HG02943 (cell line): Measurements from ENCODE around the gene FSTL4.

Source experiments
- ATAC-seq: cut with Tn5 transposase; IDR thresholded peaks from one replicate; pipeline ENCODE4 v1.9.1; 2021; ENCODE audit warnings: mild to moderate bottlenecking, low read depth, moderate library complexity; ENCODE audit not compliant: unreplicated experiment

The FSTL4 gene

GRCh38 chr5:133286483-133286882, 325.9 kb downstream of the FSTL4 start:
- ATAC-seq = no peak

GRCh38 chr5:133285583-133286021, 326.7 kb downstream of the FSTL4 start:
- no peak for ATAC-seq

DNA sequence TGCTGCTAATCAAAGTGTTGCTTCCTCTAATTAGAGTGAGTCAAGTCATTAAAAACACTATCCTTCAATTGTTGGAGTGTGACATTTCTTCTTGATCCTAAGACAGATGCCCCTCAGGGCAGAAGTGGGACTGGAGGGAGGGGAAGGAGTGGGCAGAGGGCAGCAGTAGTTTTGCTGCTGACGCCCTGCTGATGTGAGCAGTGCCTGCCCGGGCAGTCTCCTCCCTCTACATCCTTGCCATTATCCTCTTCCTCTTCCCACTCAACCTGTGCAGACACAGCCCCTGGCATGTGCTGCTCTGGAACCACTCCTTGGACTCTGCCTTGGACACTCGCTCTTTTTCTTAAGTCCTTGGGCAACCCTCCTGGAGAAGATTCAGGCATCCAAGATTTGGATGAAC, 328.0 kb downstream of the FSTL4 start:
- no peak for ATAC-seq

- no peak for ATAC-seq
Measured at GRCh38 chr5:133278317-133278716, 334.0 kb downstream of the FSTL4 start.

DNA sequence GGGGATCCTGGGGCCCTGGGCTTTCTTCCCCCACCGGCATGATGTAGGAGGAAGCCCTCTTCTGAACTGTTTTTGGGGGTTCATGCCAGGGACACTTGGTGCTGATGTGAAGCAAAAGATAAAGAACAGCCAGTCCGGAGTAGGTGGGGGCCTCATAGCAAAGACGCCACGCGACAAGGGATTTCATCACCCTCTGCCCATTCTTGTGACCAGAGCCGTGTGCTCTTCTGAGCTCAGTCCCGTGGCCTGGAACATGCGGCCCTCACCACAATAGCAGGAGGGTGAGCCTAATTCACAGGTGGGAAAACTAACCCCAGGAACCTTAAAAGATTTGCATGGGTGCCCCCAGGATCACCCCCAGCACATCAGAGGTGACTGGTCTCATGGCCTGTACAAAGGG, 334.6 kb downstream of the FSTL4 start:
- ATAC-seq = no peak

GRCh38 chr5:133276171-133276570, 336.2 kb downstream of the FSTL4 start:
- no peak for ATAC-seq

DNA sequence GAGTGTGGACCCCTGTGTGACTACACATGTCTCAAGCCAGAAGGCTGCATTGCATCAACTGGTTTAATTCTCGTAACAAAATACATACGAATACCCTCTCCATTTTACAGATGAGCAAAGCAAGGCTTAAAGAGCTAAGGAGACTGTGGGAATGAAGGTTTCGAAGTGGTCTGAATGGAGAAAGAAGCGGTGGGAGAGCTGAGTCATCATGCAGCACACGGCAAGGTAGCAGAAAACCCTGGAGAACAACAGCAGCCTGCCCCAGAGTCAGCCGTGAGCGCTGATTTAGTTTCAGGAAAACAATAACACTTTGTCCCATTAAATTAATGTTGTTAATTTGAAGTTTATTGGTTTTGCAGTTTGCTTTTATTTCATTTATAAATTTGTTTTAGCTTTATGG, 336.7 kb downstream of the FSTL4 start:
- no peak for ATAC-seq

GRCh38 chr5:133274597-133274935, 337.8 kb downstream of the FSTL4 start:
- no peak for ATAC-seq

DNA sequence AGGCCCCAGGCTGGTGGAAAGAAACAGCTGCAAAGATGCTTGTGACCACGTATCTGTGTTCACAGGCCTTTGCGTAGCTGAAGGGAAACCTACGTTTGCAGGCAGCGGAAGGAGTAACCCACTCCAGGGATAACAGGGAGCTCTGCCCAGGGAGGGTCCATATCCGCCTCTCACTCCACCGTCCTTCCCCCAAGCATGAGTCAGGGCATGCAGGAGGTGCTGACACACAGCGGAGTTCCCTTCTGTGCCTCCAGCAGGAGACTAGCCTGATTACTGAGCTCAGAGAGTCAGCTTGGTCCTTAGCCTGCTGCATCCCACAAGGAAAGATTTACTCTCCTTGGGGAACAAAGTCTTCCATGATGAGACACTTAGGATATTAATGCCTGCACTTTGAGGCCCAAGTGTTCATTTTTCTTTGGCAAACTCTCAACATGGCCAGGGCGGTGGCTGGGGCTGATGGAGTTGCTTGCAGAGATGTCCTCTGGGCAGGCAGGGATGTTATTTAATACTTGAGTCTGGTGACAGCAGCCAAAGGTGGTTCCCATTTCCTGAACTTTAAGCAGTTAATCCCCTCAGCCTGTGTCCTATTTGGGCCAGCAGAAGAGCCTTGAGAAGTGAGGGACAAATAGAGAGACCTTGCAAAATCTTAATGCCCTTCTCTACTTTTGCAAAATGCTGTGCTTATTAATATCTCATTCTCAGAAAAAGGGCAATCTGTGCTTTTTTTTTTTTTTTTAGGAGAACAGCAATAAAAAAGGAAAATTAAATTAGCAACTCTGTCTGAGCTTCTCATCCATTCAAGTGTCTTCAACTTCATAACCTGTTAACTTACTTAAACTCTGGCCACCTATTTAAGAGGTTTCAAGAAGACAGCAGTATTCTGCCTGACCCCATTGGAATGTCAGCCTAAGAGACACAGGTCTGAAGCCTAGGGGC, 338.4 kb downstream of the FSTL4 start:
- no peak for ATAC-seq

GRCh38 chr5:133272345-133272744, 340.0 kb downstream of the FSTL4 start:
- no peak for ATAC-seq

DNA sequence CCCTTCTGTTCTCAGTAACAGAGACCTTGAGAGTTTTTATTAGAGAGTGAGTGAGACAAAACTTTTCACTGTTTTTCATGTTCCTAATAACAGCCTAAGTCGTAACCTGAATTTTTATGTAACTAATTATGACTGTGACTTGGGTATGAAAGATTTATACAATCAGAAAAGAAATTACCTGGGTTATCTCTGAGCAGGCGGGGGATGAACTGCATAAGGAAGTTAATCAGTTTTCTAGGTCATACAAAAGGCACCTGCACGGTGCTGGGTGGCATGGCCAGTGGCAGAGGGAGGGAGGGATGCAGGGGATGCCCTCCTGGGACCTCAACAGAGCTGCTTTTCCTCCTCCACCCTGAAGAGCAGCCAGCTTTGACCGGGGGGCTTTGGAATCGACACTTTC, 340.7 kb downstream of the FSTL4 start:
- no peak for ATAC-seq

DNA sequence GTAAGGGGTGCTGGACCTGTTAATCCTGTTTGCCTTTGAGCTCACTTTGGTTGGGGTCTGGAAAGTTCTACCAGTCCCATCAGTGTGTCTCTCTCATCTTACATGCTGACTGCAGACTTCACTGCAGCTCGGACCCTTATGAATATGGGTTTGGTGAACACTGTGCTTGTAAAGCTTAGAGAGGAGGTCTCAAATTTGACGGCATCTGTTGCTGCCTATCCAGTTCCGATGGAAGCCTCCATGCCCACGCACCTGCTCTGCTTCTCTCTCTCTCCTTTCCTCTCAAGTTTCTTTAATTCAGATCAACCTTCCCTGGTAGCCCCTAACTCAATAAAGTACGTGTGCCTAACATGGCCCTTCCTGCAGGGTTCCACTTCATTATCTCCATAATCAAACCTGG, 342.6 kb downstream of the FSTL4 start:
- no peak for ATAC-seq

GRCh38 chr5:133267601-133268000, 344.7 kb downstream of the FSTL4 start:
- ATAC-seq = no peak

GRCh38 chr5:133266966-133267365, 345.4 kb downstream of the FSTL4 start:
- no peak for ATAC-seq

- ATAC-seq = no peak
Measured at GRCh38 chr5:133266527-133266878, 345.8 kb downstream of the FSTL4 start.

DNA sequence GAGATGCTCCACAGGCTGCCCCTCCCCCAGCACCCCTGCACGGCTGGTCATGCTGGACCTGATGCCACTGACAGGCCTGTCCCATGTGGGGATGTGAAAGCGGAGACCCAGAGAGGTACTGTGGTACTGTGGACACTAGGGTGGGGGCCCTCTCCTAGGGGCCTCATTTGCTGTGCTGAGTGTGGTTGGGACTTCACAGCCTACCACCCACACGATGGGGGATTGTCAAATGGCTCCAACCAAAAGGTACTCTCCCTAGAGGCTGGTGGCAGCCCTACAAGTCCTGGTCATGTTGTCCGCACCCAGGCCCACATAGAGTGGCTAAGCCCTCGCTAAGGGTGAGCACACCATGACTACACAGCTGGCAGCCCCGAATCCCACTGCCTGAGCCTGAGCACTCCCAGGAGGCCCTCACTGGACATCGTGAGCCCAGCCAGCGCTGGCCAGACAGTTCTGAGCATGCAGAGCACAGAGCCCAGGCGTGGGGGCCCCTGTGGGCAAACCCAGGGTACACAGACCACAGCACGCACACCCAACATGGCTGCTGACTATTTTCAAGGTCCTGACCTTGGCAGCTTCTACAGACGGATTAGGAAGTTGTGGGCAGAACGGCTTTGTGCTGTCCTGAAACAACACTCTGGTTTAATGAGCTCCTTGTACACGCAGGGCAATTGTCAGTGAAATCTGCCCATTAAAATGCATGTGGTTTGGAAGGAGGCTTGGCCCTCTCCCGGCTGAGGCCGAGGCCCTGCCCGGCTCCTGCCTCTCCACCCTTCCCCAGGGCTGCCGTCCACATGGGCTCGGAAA, 346.4 kb downstream of the FSTL4 start:
- ATAC-seq = no peak

GRCh38 chr5:133265257-133265656, 347.1 kb downstream of the FSTL4 start:
- no peak for ATAC-seq

DNA sequence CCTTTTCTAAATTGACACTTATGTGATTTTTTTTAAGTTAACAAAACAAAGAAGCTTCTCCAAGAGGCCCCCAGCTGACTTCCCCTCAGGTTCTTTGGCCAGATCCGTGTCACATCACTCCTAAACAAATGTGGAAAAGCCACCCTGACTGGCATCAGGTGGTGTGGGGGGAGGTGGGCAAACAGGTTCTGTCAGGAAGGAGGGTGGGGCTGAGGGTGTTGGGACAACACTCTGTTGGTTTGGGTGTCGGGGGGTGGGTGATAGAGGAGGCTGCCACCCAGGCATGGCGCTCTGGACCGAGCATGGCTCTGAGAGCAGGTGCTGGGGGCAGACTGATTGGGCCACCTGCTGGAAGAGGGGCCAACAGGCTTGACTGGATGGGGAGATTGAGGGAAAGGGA, 349.7 kb downstream of the FSTL4 start:
- no peak for ATAC-seq

DNA sequence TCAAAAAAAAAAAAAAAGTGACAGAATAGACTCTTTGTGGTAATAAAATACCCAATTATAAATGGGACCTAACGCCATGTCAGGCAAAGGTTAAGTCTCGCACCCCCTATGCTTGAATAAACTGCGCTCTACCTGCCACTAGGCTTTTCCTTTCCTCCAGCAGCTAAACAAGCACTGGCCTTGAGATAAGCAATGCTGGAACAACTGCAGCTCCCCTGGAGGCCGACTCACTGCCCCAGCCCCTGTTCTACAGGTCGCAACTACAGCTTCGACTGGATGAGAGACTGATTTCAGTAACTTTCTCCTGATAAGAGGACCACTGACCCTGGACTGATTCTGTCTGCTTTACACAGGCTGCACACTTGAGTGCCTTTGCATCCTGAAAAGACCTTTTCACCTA, 350.3 kb downstream of the FSTL4 start:
- no peak for ATAC-seq

GRCh38 chr5:133260715-133261114, 351.6 kb downstream of the FSTL4 start:
- no peak for ATAC-seq

- no peak for ATAC-seq
Measured at GRCh38 chr5:133259199-133259997, 352.9 kb downstream of the FSTL4 start.
